H1 (cell line): ENCODE measurements around the gene VASP. TPM values are rescaled to one million over a fixed set of nuclear protein-coding genes. Genes with fewer than 3 reads are reported as not detected.

Experiments used
- BACH1 ChIP-seq: IDR thresholded peaks from 2 replicates; pipeline ENCODE4 v1.6.1; 2012; ENCODE audit warnings: low read length, improper control_type of control experiment
- BCL11A ChIP-seq, 2 experiments: IDR thresholded peaks; one replicate each; pipeline ENCODE4 v1.6.1; 2011; ENCODE audit warnings: low read depth in 2 of 2, low read length in 2 of 2, mild to moderate bottlenecking in 2 of 2
- RAD21 ChIP-seq, 2 experiments: IDR thresholded peaks in 1 of 2; conservative IDR thresholded peaks in 1 of 2; 2 replicates each; pipeline ENCODE4 v1.6.1; 2011; ENCODE audit warnings: low read depth in 2 of 2, low read length in 2 of 2, improper control_type of control experiment in 1 of 2, inconsistent platforms in 1 of 2, mild to moderate bottlenecking in 1 of 2, moderate library complexity in 1 of 2
- polyA plus RNA-seq, 7 experiments: library from polyadenylated mRNA; depleted of rRNA in 3 of 7; stranded (reverse) in 5 of 7; unstranded in 2 of 7; fragments of >200 nt in 5 of 7; fragments of 200-250 nt in 2 of 7; gene quantifications; 1 replicate in 5 of 7; 2 replicates in 1 of 7; 4 replicates in 1 of 7; pipeline versions ENCODE4 v1.2.1 to v1.2.3, GENCODE V29; 2011 to 2013; ENCODE audit warnings: missing spikeins in 2 of 7, mixed read lengths in 2 of 7
- total RNA-seq: library from RNA; stranded (reverse); fragmentation: NEBNext Ultra II Directional; extraction: Animal tissue kit (Norgen Biotek cat#: 25700); gene quantifications from 2 replicates; pipeline ENCODE4 v1.2.1, GENCODE V29; 2021

Gene VASP
- total and polyA plus RNA-seq, 2 of the 8 experiments (the other 6 are each of a cell fraction or from before 2014, with no cell fraction given), result 89.7 to 135 TPM

GRCh38 chr19:45470762-45471081, 36.6 kb upstream of the VASP start (continued):
- TF ChIP-seq BACH1 (no peak), RAD21 (IDR thresholded peaks at IDR 0.05 in 1 of 2, conservative IDR thresholded peaks at IDR 0.05 in 1 of 2; ENCODE audit: low read depth in 2 of 2, low read length in 2 of 2) (no peak), BCL11A (IDR thresholded peaks at IDR 0.05; ENCODE audit: low read depth in 2 of 2, low read length in 2 of 2) (no peak)
